Subcutaneous adipose tissue (tissue), 4 donors: Measurements from ENCODE around the gene TATDN2. TPM values are rescaled to one million over a fixed set of nuclear protein-coding genes. Genes with fewer than 3 reads are reported as not detected.

Source experiments
- CTCF ChIP-seq: fragments of 450-650 bp; IDR thresholded peaks from one replicate; pipeline ENCODE4 v1.5.1; 2016; ENCODE audit warnings: low read depth, mild to moderate bottlenecking, control low read depth, antibody characterized with exemption, moderate library complexity
- small RNA-seq: library from RNA; depleted of rRNA; stranded (forward); fragments of <200 nt; gene quantifications from one replicate; pipeline ENCODE3, GENCODE V24; 2016
- total RNA-seq, 4 donors: library from RNA; depleted of rRNA; stranded (reverse); fragments of >200 nt; gene quantifications; one replicate each; pipeline ENCODE4 v1.1.0, GENCODE V29; 2016

Gene TATDN2
- total RNA-seq, 4 donors from 2014 or later: 11.9 to 21.9 (median 18.1) TPM

GRCh38 chr3:10322352-10322710 is 74.1 kb downstream of the TATDN2 start:
- TF ChIP-seq CTCF: no peak

GRCh38 chr3:10327592-10327991 is 79.3 kb downstream of the TATDN2 start:
- TF ChIP-seq CTCF: no peak

- no peak for TF ChIP-seq CTCF
Observed at GRCh38 chr3:10328460-10329071, 80.3 kb downstream of the TATDN2 start.

GRCh38 chr3:10329495-10330015 is 81.3 kb downstream of the TATDN2 start:
- TF ChIP-seq CTCF: no peak

GRCh38 chr3:10330319-10330718 is 82.1 kb downstream of the TATDN2 start:
- TF ChIP-seq CTCF: no peak

Small RNA genes lying within 50 kb of the gene (small RNA-seq; reads per million reads assigned to genes)
- gene MIR378B (not detected), gene RF02126 (not detected)

Other genes starting within 250 kb of the TATDN2 start
- 10 to 100 TPM in 2 of 4 donors, 1 to 10 TPM in 2; 1.5 to 12.2 (median 7.2) TPM for gene FANCD2, start 222.0 kb upstream of the TATDN2 start, total RNA-seq
- not detected for gene FANCD2OS, start 140.2 kb upstream of the TATDN2 start, total RNA-seq
- gene BRK1, start 132.8 kb upstream of the TATDN2 start, total RNA-seq: 100 to 1,000 TPM in 3 of 4 donors, 10 to 100 TPM in 1; 79.3 to 163 (median 119) TPM
- gene VHL, start 106.7 kb upstream of the TATDN2 start, total RNA-seq: 10 to 100 TPM; 23.8 to 37.5 (median 30.4) TPM
- gene IRAK2, start 83.5 kb upstream of the TATDN2 start, total RNA-seq: 10 to 100 TPM in 3 of 4 donors, 1 to 10 TPM in 1; 6.8 to 20.5 (median 13.7) TPM
- gene GHRL, start 44.5 kb downstream of the TATDN2 start, total RNA-seq: 10 to 100 TPM in 1 of 4 donors, not detected in 3; 11.3 TPM
- gene SEC13, start 72.7 kb downstream of the TATDN2 start, total RNA-seq: 10 to 100 TPM; 60.0 to 89.8 (median 69.9) TPM